ENCODE data around the gene PTGES3.
"Not testable (repeated sequence)": the region's sequence is repeated elsewhere in the genome, so short reads cannot be mapped to it uniquely, and the experiment has no call there.

PTGES3 gene

DNA sequence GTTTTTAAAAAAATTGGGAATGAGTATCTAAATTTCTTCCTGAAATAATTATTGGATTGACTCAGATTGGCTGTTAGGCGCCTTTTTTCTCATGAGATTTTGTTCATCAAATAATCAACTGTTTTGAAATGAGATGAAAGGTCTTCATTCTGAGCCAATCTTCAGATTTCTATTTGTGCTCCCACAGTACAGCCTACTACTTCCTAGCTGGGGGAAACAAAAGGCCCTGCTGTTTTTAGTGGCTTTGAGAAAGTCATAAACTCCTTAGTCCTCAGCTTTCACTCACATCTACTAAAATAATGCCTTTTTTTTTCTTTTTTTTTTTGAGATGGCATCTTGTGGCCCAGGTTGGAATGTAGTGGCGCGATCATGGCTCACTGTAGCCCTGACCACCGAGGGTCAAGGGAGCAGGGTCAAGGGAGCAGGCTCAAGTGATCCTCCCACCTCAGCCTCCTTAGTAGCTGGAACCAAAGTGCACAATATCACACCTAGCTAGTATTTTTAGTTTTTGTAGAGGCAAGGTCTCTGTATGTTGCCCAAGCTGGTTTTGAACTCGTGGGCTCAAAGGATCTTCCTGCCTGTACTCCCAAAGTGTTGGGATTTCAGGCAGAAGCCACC, 21.8 kb upstream of the PTGES3 start:
- no peak for DNase-seq (ENCODE audit: low read depth)

DNA sequence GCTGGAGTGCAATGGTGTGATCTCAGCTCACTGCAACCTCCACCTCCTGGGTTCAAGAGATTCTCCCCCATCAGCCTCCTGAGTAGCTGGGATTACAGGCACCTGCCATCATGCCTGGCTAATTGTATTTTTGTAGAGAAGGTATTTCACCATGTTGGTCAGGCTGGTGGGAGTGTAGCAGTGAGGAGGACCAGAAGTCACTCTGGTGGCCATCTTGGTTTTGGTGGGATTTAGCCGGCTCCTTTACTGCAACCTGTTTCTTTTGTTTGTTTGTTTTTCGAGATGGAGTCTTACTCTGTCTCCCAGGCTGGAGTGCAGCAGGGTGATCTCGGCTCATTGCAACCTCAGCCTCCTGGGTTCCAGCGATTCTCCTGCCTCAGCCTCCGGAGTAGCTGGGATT, 16.4 kb upstream of the PTGES3 start:
- not testable (repeated sequence) for DNase-seq (ENCODE audit: low read depth)

DNA sequence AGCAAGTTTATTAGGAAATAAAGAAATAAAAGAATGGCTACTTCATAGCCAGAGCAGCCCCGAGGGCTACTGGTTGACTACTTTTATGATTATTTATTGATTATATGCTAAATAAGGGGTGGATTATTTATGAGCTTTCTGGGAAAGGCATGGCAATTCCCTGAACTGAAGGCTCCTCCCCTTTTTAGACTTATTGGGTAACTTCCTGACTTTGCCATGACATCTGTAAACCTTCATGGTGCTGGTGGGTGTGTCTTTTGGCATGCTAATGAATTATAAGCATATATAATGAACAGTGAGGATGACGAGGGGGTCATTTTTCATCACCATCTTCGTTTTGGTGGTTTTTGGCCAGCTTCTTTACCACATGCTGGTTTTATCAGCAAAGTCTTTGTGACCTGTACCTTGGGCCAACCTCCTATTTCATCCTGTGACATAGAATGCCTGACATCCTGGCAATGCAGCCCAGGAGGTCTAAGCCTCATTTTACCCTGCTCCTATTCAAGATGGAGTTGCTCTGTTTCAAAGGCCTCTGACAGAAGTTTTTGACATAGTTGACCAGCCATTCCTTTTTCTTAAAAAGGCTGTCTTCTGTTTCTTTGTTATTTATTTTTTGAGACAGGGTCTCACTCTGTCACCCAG, 11.1 kb upstream of the PTGES3 start:
- DNase-seq (ENCODE audit: low read depth), result no peak

DNA sequence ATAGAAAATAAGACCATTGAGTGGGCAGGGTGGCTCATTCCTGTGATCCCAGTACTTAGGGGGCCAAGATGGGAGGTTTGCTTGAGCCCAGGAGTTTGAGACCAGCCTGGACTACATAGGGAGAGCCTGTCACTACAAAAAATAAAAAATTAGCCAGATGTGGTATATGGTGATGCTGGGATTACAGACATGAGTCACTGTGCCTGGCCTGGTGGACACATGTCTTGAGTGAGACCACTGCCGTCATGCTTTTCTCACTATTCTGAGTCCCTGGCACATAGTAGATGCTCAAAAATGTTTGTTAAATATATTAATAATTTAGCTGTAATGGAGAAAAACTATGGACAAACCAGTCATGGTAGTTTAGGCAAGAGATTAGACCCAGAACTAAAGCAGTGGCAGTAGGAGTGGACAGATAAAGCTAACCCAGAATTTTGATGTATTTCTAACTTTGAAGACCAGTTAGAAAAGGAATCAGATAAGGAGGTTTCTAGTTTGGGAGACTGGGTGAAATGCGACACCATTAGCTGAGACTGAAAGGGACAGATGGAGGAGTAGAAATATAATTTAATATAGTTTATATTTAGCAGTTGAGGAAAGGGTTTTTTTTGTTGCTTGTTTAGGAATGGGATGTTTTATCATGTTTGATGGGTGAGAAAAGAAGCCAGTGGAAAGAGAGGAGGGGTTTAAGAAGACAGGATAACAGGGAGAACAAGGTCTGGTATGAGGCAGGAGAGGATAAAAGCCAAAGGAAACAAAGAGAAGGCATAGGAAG, 7.4 kb upstream of the PTGES3 start:
- no peak for DNase-seq (ENCODE audit: low read depth)

DNA sequence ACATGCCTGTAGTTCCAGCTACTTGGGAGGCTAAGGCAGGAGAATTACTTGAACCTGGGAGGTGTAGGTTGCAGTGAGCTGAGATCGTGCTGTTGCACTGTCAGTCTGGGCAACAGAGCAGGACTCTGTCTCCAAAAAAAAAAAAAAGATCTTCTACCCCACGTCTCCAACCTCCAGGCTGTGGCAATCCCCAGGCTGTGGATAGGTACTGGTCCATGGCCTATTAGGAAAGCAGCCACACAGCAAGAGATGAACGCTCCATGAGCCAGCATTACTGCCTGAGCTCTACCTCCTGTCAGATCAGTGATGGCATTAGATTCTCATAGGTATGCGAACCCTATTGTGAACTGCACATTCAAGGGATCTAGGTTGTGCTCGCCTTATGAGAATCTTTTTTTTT, 6.1 kb upstream of the PTGES3 start:
- DNase-seq (ENCODE audit: low read depth), result no peak

DNA sequence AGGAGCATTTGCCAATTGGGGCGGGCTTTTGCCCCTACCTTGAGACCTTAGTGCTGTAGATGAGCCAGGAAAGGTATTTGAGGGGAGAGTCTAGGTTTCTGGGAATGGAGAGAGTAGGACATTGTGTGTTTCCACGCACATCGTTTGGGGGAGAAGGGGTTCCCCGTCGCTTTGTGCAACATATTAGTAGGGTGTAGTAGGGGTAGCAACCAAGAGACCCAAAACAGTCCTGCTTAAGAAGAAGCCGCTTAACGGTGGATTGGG, 694 bp upstream of the PTGES3 start:
- no peak for DNase-seq (ENCODE audit: low read depth)

DNA sequence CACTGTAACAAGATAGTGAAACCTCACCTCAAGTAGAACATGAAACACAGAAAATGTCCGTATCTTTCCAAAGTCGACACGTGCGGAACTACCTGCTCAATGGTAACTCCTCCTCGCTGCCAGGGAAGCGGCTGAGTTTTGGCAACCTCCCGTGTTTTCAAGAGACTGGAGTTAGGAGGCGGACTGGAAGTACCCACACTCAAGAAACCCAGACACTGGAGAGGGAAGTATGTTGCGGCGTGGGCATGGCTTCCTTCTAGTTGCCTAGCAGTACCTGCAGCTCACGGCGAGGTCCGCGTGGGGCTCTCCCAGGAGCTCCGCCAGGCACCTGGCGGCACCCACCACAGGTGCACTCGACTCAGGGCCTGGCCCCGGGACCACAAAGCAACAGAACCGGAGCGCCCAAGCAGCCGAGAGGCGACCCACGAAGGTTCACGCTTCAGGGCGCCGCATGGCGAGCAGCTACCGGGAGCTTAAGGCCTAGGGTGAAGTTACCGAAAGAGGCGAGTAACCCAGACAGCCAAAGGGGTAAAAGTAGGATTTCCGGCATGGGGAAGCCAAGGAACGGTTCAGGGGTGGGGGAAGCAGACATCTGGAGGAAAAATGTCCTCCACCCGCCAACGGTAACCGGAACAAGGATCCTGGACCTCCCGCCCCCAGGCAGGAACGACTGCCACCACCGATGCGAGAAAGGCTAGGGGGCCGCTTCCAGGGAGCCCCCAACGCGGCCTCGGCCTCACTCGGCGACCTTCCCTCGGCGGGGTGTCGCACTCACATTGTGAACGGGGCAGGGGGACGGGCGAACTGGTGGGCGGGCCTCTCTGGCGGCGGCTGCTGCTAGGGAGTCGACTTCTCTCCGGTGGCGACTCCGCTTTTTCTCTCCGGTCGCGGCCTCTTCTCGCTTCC, 608 bp downstream of the PTGES3 start:
- DNase-seq (ENCODE audit: low read depth), result peak; percentile 54

DNA sequence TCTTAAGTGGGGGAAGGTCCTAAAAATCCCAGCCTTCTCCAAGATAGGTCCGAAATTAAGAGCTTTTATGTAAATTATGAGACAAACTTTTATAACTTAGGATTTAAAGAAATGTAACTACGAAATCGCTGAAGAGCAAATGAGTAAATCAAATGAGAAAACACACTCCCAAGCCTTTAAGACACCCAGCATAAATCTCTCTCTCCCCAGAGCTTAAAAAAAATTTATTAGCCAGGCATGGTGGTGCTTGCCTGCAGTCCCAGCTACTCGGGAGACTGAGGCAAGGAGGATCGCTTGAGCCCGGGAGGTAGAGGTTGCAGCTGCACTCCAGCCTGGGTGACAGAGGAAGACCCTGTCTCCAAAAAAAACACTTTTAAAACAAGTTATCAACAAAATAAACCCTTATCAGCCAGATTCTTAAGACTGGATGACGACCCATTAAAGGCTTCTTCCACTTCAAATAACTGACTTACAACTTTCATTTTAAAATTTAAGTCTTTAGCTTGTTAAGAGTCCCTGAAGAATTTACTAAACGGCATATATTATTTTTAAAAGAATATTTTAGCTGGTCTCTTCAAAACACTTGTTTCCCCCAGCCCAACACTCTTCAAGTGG, 3.2 kb downstream of the PTGES3 start:
- DNase-seq (ENCODE audit: low read depth), result no peak

DNA sequence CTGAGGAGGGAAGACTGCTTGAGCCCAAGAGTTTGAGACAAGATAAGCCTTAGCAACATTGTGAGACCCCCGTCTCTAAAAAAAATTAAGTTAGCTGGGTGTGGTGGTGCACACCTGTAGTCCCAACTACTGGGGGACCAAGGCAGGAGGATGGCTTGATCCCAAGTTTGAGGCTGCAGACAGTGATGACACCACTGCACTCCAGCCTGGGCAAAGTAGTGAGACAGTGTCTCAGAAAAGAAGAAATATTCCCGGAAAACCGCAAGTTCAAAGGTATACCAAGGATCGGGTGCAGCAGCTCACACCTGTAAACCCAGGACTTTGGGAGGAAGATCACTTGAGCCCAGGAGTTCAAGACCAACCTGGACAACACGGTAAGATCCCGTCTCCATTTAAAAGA, 5.8 kb downstream of the PTGES3 start:
- DNase-seq (ENCODE audit: low read depth), result no peak

DNA sequence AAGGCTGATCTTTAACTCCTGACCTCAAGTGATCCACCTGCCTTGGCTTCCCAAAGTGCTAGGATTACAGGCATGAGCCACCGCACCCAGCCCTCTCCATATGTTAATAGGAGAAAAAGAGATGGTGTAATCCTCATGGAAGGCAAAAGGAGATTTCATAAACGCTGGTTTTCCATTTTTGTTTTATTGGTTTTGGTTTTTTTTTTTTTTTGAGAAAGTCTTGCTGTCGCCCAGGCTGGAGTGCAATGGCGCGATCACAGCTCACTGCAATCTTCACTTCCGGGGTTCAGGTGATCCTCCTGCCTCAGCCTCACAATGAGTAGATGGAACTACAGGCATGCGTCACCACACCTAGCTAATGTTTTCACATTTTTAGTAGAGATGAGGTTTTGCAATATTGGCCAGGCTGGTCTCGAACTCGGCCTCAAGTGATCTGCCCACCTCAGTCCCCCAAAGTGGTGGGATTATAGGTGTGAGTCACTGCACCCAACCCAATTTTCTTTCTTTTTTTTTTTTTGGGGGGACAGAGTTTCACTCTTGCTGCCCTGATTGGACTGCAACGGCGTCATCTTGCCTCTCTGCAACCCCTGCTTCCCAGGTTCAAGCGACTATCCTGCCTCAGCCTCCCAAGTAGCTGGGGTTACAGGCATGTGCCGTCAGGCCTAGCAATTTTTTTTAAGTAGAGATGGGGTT, 8.1 kb downstream of the PTGES3 start:
- DNase-seq (ENCODE audit: low read depth), result no peak

DNA sequence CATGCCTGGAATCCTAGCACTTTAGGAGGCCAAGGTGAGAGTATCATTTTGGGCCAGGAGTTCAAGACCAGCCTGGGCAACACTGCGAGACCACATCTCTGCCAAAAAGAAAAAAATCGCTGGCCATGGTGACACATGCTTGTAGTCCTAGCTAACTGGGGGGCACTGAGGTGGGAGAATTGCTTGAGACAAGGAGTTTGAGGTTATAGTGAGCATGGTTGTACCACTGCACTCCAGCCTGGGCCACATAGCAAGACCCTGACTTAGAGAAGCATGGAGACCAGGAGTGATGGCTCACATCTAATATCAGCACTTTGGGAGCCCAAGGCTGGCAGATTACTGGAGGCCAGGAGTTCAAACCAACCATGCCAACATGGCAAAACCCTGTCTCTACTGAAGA, 9.2 kb downstream of the PTGES3 start:
- no peak for DNase-seq (ENCODE audit: low read depth)

DNA sequence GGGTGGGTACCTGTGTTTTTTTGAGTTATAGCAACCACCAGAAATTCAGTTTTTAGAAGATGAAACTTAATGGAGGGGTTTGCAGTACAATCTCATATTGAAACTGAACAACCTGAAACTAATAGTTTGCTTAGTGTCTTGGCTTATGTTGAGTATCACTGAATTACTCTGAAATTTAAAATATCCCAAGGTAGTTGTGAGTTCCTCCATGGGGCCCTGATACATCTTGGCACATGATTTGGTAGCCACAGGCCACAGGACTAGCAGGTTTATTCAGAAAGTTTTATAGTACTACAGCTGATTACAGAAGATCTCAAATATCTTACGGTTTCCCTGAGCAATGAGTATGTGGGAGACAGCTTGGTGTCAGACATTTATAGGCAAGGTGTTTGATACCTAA, 10.4 kb downstream of the PTGES3 start:
- no peak for DNase-seq (ENCODE audit: low read depth)

DNA sequence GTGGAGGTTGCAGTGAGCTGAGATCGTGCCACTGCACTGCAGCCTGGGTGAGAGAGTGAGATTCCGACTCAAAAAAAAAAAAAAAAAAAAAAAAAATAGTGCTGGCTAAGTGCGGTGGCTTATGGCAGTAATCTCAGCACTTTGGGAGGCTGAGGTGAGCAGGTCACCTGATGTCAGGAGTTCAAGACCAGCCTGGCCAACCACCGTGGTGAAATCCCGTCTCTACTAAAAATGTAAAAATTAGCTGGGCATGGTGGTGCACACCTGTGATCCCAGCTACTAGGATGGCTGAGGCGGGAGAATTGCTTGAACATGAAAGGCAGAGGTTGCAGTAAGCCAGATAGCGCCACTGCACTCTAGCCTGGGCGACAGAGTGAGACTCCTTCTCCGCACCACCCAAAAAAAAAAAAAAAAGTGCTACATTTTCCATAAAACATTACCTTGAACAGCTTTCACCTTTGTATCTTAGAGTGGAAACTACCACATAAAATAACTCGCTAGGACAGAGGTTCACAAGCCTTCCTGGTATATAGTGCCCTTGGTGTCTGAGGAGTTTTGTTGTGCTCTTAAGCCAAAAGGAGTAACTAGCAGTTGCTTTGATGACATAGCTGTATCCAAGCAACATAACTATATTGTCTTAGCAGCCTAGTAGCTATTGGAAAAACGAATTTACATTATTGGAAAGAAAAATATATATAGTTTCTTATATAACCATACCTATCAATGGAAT, 11.1 kb downstream of the PTGES3 start:
- no peak for DNase-seq (ENCODE audit: low read depth)

DNA sequence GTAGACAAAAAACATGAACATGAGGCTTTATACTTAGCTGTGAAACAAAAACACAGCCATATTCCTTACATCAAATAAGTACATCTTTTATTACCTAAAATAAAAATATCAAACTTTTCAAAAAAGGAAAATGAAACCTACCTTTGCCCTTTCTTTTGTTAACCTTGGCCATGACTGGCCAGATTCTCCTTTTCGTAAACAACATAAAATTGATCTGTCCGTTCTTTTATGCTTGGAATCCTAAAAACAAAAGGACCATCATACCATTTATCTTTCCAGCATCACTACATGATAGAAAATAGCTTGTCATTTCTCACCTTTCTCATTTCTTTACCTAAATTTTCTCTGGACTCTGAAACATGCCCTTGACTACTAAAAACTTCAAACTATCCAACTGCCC, 16.5 kb downstream of the PTGES3 start:
- DNase-seq (ENCODE audit: low read depth), result no peak

DNA sequence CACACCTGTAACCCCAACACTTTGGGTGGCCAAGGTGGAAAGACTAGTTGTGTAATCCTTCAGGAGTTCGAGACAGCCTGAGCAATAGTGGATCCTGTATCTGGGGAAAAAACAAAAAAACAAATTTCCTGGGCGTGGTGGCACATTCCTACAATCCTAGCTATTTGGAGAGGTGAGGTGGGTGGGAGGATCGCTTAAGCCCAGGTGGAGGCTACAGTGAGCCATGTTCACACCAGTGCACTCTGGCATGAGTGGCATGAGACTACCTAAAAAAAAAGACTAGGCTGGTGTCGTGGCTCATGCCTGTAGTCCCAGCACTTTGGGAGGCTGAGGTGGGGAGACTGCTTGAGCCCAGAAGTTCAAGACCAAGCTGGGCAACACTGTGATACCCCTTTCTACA, 17.2 kb downstream of the PTGES3 start:
- no peak for DNase-seq (ENCODE audit: low read depth)

DNA sequence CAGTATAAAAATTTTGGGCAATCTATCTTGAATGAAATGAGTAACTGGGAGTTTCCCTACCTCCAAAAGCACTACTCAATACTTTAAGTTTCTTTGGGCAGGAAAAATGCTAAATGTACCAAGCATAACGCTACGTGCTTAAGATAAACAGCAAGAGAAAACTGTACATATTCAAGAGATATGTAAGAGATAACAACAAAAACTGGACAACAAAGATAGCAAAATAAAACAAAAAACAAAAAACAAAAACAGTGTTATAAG, 20.0 kb downstream of the PTGES3 start:
- DNase-seq (ENCODE audit: low read depth), result no peak

DNA sequence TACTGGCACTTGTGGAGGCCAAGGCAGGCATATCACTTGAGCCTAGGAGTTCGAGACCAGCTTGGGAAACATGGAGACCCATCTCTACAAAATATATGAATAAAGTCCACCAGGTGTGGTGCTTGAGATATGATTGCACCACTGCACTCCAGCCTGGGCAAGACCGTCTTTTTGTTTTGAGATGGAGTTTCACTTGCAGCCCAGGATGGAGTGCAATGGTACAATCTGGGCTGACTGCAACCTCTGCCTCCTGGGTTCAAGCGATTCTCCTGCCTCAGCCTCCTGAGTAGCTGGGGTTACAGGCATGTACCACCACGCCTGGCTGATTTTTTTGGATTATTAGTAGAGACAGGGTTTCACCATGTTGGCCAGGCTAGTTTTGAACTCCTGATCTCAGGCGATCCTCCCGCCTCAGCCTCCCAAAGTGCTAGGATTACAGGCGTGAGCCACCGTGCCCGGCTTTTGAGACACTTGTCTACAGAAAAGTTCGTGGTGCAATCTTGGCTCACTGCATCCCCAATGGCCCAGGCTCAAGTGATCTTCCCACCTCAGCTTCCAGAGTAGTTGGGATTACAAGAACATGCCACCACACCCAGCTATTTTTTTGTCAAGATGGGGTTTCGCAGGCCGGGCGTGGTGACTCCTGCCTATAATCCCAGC, 26.0 kb downstream of the PTGES3 start:
- no peak for DNase-seq (ENCODE audit: low read depth)

DNA sequence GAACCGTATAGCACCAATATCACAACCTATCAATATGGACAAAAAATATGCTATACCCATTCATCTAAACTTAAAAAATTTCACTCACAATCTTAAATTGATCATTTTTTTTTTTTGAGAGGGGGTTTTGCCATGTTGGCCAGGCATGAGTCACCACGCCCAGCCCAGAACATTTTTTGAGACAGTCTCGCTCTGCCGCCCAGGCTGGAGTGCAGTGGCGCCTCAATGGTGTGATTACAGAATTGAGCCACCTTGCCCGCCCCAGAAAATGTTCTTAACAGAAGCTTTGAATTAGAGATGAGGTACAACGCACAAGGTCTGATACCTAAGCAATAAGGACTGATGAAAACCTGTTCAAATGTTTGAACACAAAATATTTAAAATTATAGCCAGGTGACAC, 26.5 kb downstream of the PTGES3 start:
- no peak for DNase-seq (ENCODE audit: low read depth)

DNA sequence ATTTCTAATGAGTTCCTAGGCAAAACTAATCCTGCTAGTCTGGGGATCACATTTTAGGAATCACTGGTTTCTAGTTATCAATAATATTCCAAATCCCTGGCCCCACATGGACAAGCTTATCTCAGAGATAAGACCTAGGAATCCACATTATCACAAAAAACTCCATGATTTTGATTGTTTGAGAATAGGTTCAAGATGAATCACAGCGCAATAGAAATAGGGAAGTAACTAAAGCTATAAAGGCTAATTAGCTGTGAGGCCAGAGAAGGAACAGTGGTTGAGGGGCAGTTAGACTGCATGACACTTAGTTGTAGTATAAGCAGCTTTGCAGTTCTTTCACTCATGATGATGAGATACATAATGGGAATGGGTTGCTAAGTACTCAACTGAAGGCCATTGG, 29.2 kb downstream of the PTGES3 start:
- no peak for DNase-seq (ENCODE audit: low read depth)

DNA sequence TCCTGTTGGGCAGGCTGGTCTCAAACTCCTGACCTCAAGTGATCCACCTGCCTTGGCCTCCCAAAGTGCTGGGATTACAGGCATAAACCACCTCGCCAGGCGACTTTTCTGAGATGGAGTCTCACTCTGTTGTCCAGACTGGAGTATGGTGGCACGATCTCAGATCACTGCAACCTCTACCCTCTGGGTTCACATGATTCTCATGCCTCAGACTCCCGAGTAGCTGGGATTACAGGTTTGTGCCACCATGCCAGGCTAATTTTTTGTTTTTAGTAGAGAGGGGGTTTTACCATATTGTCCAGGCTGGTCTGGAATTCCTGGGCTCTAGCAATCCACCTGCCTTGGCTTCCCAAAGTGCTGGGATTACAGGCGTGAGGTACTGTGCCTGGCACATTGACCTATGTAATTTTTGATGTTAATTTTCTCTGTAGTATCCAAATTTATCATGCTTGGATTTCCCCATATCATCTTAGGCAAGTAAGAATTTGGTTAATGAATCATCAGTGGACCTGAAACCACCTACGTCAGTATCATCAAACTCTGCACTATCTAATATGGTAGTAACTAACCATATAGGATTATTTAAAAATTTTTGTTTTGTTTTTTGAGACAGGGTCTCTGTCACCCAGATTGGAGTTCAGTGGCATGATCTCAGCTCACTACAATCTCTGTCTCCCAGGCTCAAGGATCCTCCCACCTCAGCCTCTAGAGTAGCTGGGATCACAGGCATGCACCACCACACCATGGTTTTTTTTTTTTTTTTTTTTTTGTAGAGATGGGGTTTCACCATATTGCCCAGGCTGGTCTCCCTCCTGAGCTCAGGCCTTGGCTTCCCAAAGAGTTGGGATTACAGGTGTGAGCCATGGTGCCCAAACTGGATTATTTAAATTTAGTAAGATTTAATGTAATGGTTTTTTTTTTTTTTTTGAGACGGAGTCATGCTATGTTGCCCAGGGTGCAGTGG, 30.4 kb downstream of the PTGES3 start:
- no peak for DNase-seq (ENCODE audit: low read depth)

All from T-helper 22 cell (primary cell).